ENCODE data around the gene MAMLD1.
A peak's percentile ranks its signal among the peaks of the same experiment; 100 is the strongest.

The MAMLD1 gene

DNA sequence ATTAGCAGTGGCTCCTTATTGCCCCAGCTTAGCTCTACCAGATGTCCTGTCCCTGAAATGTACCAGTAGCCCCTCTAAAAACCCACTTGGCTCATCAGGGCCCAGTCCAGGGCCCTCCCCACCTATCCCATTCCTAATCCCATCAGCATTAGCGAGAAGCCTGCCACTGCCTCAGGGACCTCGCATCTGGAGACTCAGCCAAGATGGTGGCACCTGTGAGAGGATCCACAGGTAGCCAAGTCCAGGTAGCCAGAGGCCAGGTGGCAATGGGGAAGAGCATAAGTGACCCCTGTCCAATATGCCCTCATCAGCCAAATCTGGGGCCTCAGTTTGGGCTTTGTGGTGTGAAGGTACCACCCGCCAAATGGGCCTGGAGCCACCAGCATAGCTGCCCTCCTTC, 97.7 kb downstream of the MAMLD1 start:
- Histone ChIP-seq H3K9me3 (ENCODE audit: severe bottlenecking) (no peaks in the 10 kb centered on the region), H3K27ac (no peak overlapping the region), H3K36me3 (no peaks in the 10 kb centered on the region), H3K27me3 (ENCODE audit: insufficient read depth, low read depth, severe bottlenecking) (peaks cover 6% of the 10 kb centered on the region), H3K4me3 (ENCODE audit: low read depth, low read length) (no peak overlapping the region)
- TF ChIP-seq, protein P1, sequence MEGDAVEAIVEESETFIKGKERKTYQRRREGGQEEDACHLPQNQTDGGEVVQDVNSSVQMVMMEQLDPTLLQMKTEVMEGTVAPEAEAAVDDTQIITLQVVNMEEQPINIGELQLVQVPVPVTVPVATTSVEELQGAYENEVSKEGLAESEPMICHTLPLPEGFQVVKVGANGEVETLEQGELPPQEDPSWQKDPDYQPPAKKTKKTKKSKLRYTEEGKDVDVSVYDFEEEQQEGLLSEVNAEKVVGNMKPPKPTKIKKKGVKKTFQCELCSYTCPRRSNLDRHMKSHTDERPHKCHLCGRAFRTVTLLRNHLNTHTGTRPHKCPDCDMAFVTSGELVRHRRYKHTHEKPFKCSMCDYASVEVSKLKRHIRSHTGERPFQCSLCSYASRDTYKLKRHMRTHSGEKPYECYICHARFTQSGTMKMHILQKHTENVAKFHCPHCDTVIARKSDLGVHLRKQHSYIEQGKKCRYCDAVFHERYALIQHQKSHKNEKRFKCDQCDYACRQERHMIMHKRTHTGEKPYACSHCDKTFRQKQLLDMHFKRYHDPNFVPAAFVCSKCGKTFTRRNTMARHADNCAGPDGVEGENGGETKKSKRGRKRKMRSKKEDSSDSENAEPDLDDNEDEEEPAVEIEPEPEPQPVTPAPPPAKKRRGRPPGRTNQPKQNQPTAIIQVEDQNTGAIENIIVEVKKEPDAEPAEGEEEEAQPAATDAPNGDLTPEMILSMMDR (IDR thresholded peaks at IDR 0.05; ENCODE audit: low read depth, low read length) = no peak
- DNase-seq = no peak

DNA sequence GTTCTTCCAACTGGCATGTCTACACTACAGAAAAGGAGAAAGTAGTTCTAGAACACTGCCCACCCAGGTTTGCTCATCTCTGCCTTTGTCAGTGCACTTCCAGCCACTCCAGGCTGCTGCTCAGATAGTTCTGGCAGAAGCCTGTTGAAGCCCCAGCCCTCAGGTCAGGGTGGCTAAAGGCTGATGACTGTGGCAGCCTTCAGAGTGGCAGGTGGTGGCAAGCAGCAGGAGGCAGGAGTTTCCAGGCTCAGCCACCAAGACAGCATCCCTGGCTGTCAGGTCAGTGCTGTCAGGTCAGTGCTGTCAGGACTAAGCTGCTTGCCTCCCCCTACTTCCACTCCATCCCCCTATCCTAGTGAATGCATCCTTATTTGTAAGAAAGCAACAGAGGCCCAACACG, 100.4 kb downstream of the MAMLD1 start:
- no peaks in the 10 kb centered on the region for H3K9me3 ChIP-seq (ENCODE audit: severe bottlenecking)
- H3K27ac ChIP-seq = no peak overlapping the region
- peak; percentile 39 for DNase-seq
- no peak overlapping the region for H3K4me3 ChIP-seq (ENCODE audit: low read depth, low read length)
- no peaks in the 10 kb centered on the region for H3K36me3 ChIP-seq
- H3K27me3 ChIP-seq (ENCODE audit: insufficient read depth, low read depth, severe bottlenecking) = peaks cover 2% of the 10 kb centered on the region
- TF ChIP-seq, protein P1 (IDR thresholded peaks at IDR 0.05; ENCODE audit: low read depth, low read length) = no peak

DNA sequence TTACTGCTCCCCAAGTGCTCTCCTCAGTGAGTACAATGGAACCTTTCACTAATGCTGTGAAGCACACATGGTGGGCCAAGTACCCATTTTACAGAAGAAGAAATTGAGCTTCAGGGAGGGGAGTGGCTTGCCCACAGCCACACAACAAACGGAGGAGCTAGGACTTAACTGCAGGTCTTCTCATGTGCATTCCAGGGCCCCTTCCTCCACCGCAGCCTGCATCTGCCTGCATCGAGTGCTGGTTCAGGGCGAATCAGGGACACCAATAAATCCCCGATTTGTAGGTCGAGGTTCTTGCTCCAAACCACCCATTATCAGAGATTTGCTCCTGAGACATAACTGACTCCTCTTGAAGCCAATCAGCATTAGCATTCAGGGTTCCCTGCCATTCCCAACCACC, 100.9 kb downstream of the MAMLD1 start:
- DNase-seq = no peak
- H3K36me3 ChIP-seq = no peaks in the 10 kb centered on the region
- no peaks in the 10 kb centered on the region for H3K9me3 ChIP-seq (ENCODE audit: severe bottlenecking)
- H3K27me3 ChIP-seq (ENCODE audit: insufficient read depth, low read depth, severe bottlenecking) = peaks cover 2% of the 10 kb centered on the region
- TF ChIP-seq, protein P1 (IDR thresholded peaks at IDR 0.05; ENCODE audit: low read depth, low read length) = no peak
- H3K4me3 ChIP-seq (ENCODE audit: low read depth, low read length) = no peak overlapping the region
- no peak overlapping the region for H3K27ac ChIP-seq

DNA sequence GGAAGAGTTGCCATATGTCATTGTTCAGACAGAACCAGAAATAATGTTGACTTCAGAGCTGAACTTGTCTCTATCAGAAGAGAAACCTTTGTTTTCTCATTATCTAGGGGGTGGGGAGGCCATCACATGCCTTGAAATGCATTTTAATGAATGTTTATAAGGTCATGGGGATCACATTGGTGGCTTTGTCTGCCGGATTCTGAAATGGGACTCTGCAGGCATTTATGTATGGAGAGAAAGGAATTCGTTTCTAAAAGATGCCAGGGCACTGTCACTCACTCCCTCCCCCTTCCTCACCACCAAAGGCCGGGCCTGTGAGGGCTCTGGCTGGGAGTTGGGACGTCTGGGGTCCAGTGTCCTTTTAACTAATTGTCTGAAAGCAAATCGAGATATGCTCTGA, 102.2 kb downstream of the MAMLD1 start:
- no peak overlapping the region for H3K4me3 ChIP-seq (ENCODE audit: low read depth, low read length)
- H3K27me3 ChIP-seq (ENCODE audit: insufficient read depth, low read depth, severe bottlenecking) = peaks cover 2% of the 10 kb centered on the region
- H3K36me3 ChIP-seq = no peaks in the 10 kb centered on the region
- peak; percentile 0 for DNase-seq
- TF ChIP-seq, protein P1 (IDR thresholded peaks at IDR 0.05; ENCODE audit: low read depth, low read length) = no peak
- no peak overlapping the region for H3K27ac ChIP-seq
- H3K9me3 ChIP-seq (ENCODE audit: severe bottlenecking) = no peaks in the 10 kb centered on the region

DNA sequence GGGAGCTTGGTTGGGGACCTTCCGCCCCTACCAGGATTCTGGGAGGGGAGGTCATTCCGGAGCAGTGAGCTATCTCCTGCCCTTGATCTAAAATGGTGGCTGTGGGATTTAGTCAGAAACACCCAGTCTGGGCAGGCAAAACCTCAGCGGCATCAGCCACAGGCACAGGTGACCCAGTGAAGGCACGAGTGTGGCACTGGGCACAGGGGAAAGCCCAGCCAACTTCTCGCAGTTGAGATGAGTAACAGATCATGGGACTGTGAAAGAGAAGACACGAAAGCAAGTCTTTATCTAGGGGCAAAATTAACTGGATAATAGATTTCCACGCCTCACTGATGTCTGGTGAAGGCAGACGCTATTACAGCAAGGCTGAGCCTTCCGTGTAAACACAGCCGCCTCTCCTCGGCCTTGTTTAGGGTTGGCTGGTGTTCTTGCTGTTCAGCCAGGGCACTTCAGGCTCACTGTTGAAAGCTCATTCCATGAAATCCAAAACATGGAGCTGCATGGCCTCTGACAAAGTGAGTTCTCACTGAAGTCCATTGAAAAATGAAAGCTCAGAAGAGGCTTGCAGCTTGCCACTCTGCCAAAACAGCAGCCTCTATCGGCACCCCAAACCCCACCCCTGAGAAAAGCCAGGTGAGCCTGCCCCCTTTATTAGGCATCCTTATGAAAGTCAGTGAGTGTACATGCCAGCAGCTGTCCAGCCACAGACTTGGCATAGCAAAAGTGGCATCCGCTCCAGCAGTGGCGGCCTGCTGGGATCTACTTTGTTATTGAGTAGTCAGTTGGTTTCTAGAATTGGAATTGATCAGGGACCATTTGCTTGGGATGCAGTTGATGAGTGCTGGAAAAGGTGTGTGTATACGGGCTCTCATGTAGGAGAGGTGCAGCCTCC, 103.0 kb downstream of the MAMLD1 start:
- Histone ChIP-seq H3K9me3 (ENCODE audit: severe bottlenecking) (no peaks in the 10 kb centered on the region), H3K27ac (no peak overlapping the region), H3K27me3 (ENCODE audit: insufficient read depth, low read depth, severe bottlenecking) (peaks cover 2% of the 10 kb centered on the region), H3K4me3 (ENCODE audit: low read depth, low read length) (no peak overlapping the region), H3K36me3 (no peaks in the 10 kb centered on the region)
- TF ChIP-seq, protein P1 (IDR thresholded peaks at IDR 0.05; ENCODE audit: low read depth, low read length) = no peak
- peak; percentile 2 for DNase-seq
